Hepatocyte (in vitro differentiated cells): Measurements from ENCODE around the gene GPC3. TPM values are rescaled to one million over a fixed set of nuclear protein-coding genes. Genes with fewer than 3 reads are reported as not detected.

Experiments
- DNase-seq: peaks from one replicate; pipeline ENCODE4 v3.0.0-alpha.2; 2016; ENCODE audit warnings: low spot score
- H2AFZ ChIP-seq: fragments of 200-600 bp; sonication (generic); 2 replicates; pipeline ENCODE4 v1.6.0; 2016; ENCODE audit warnings: antibody characterized with exemption, mild to moderate bottlenecking
- H3K27ac ChIP-seq: fragments of 200-600 bp; sonication (generic); 2 replicates; pipeline ENCODE4 v1.5.1; 2016; ENCODE audit warnings: mild to moderate bottlenecking
- H3K27me3 ChIP-seq: fragments of 200-600 bp; sonication (generic); 2 replicates; pipeline ENCODE4 v1.6.1; 2016
- H3K36me3 ChIP-seq: fragments of 200-600 bp; sonication (generic); replicated peaks from 2 replicates; pipeline ENCODE4 v1.5.1; 2016; ENCODE audit warnings: low read depth; ENCODE audit not compliant: insufficient read depth
- H3K4me1 ChIP-seq: fragments of 200-600 bp; sonication (generic); 2 replicates; pipeline ENCODE4 v1.5.1; 2016; ENCODE audit warnings: mild to moderate bottlenecking, moderate library complexity; ENCODE audit not compliant: insufficient read depth
- H3K4me2 ChIP-seq: fragments of 200-600 bp; sonication (generic); 2 replicates; pipeline ENCODE4 v1.6.0; 2016
- H3K4me3 ChIP-seq: fragments of 200-600 bp; sonication (generic); 2 replicates; pipeline ENCODE4 v1.5.1; 2016; ENCODE audit warnings: mild to moderate bottlenecking
- H3K79me2 ChIP-seq: fragments of 200-600 bp; sonication (generic); 2 replicates; pipeline ENCODE4 v1.6.0; 2017; ENCODE audit warnings: mild to moderate bottlenecking
- H3K9me2 ChIP-seq: fragments of 200-600 bp; sonication (generic); replicated peaks from 2 replicates; pipeline ENCODE4 v1.6.0; 2017; ENCODE audit warnings: mild to moderate bottlenecking; ENCODE audit not compliant: insufficient read depth
- H3K9me3 ChIP-seq: fragments of 200-600 bp; sonication (generic); 2 replicates; pipeline ENCODE4 v1.5.1; 2016; ENCODE audit warnings: low read depth, mild to moderate bottlenecking
- H4K20me1 ChIP-seq: fragments of 200-600 bp; sonication (generic); 2 replicates; pipeline ENCODE4 v1.6.0; 2016; ENCODE audit warnings: mild to moderate bottlenecking; ENCODE audit not compliant: insufficient read depth, poor library complexity, severe bottlenecking
- EZH2 ChIP-seq: fragments of 200-600 bp; sonication (generic); IDR thresholded peaks from 2 replicates; pipeline ENCODE4 v1.6.1; 2016; ENCODE audit warnings: antibody characterized with exemption, mild to moderate bottlenecking, borderline replicate concordance
- EZH2phosphoT487 ChIP-seq: fragments of 200-600 bp; sonication (generic); IDR thresholded peaks from one replicate; pipeline ENCODE4 v1.6.1; 2018; ENCODE audit warnings: antibody characterized with exemption, mild to moderate bottlenecking, low read depth, moderate library complexity; ENCODE audit not compliant: unreplicated experiment, severe bottlenecking
- WGBS: methylation state at CpG from one replicate; pipeline ENCODE4 v1.1.6; 2016; ENCODE audit warnings: low lambda C conversion rate; ENCODE audit errors: missing lambda C conversion rate; 5-methylcytosine and 5-hydroxymethylcytosine counted together
- polyA plus RNA-seq: library from polyadenylated mRNA; unstranded; fragments of >200 nt; fragmentation: Nextera tagmentation; extraction: Ambion mirVana; gene quantifications from 2 replicates; pipeline ENCODE4 v1.2.1, GENCODE V29; 2016
- total RNA-seq: library from RNA; depleted of rRNA; stranded (reverse); fragments of >200 nt; gene quantifications from 2 replicates; pipeline ENCODE4 v1.2.3, GENCODE V29; 2014
- TF ChIP-seq, protein P1 (sequence below): fragments of 200-600 bp; sonication (generic); IDR thresholded peaks from 2 replicates; pipeline ENCODE4 v1.5.1; 2016; ENCODE audit warnings: antibody characterized with exemption, mild to moderate bottlenecking; ENCODE audit not compliant: poor library complexity

GPC3 gene
- total and polyA plus RNA-seq, 2 experiments from 2014 or later: 789 to 860 TPM

DNA sequence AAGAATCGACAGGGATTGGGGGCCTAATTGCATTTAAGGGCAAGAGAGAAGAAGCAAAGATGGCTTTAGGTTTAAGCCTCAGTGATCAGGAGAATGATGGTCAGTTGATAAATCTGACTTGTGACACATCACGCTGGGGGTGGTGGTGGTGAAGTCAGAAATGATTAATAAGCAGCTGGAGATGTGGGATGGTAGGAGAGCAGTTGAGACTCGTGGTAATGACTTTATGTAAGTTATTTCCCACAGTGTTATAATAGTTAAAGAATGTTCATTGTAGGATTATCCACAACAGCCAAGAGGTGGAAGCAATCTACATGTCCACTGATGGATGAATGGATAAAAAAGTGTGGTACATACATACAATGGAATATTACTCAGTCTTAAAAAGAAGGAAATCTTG is 391.2 kb downstream of the GPC3 start:
- Histone ChIP-seq H3K9me2 (no peaks in the 10 kb centered on the region), H4K20me1 (no peaks in the 10 kb centered on the region), H3K79me2 (no peaks in the 10 kb centered on the region), H3K36me3 (no peaks in the 10 kb centered on the region), H3K4me2 (no peak overlapping the region), H3K9me3 (no peaks in the 10 kb centered on the region), H3K27me3 (no peaks in the 10 kb centered on the region), H3K4me3 (no peak overlapping the region), H3K27ac (no peak overlapping the region), H2AFZ (no peak overlapping the region), H3K4me1 (no peaks in the 10 kb centered on the region)
- DNase-seq: no peak
- WGBS: 77% methylated on average over 3 of the region's 3 CpGs
- TF ChIP-seq, protein P1, sequence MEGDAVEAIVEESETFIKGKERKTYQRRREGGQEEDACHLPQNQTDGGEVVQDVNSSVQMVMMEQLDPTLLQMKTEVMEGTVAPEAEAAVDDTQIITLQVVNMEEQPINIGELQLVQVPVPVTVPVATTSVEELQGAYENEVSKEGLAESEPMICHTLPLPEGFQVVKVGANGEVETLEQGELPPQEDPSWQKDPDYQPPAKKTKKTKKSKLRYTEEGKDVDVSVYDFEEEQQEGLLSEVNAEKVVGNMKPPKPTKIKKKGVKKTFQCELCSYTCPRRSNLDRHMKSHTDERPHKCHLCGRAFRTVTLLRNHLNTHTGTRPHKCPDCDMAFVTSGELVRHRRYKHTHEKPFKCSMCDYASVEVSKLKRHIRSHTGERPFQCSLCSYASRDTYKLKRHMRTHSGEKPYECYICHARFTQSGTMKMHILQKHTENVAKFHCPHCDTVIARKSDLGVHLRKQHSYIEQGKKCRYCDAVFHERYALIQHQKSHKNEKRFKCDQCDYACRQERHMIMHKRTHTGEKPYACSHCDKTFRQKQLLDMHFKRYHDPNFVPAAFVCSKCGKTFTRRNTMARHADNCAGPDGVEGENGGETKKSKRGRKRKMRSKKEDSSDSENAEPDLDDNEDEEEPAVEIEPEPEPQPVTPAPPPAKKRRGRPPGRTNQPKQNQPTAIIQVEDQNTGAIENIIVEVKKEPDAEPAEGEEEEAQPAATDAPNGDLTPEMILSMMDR: no peak
- no peak for TF ChIP-seq EZH2
- TF ChIP-seq EZH2phosphoT487: no peak

DNA sequence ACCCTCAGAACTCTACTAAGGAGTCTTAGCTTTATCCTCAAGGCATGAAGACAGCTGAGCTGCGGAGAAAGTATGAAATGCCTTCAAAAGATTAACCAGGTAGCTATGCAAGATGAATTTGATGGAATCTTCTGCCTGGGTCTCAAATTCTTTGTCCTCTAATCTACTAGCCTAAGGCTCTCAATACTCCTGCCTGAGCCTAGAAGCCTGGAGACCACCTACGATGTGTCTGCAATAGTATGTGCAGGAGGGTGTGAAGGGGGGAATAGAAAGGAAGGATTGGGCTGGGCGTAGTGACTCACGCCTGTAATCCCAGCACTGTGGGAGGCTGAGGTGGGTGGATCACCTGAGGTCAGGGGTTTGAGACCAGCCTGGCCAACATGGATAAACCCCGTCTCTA is 391.9 kb downstream of the GPC3 start:
- Histone ChIP-seq H3K27ac (no peak overlapping the region), H3K4me3 (no peak overlapping the region), H3K4me2 (no peak overlapping the region), H2AFZ (no peak overlapping the region), H3K9me3 (no peaks in the 10 kb centered on the region), H3K4me1 (no peaks in the 10 kb centered on the region), H3K27me3 (no peaks in the 10 kb centered on the region), H3K9me2 (no peaks in the 10 kb centered on the region), H3K79me2 (no peaks in the 10 kb centered on the region), H4K20me1 (no peaks in the 10 kb centered on the region), H3K36me3 (no peaks in the 10 kb centered on the region)
- 90% methylated on average over 5 of the region's 5 CpGs for WGBS
- TF ChIP-seq EZH2phosphoT487: no peak
- TF ChIP-seq, protein P1: no peak
- TF ChIP-seq EZH2: no peak
- no peak for DNase-seq

DNA sequence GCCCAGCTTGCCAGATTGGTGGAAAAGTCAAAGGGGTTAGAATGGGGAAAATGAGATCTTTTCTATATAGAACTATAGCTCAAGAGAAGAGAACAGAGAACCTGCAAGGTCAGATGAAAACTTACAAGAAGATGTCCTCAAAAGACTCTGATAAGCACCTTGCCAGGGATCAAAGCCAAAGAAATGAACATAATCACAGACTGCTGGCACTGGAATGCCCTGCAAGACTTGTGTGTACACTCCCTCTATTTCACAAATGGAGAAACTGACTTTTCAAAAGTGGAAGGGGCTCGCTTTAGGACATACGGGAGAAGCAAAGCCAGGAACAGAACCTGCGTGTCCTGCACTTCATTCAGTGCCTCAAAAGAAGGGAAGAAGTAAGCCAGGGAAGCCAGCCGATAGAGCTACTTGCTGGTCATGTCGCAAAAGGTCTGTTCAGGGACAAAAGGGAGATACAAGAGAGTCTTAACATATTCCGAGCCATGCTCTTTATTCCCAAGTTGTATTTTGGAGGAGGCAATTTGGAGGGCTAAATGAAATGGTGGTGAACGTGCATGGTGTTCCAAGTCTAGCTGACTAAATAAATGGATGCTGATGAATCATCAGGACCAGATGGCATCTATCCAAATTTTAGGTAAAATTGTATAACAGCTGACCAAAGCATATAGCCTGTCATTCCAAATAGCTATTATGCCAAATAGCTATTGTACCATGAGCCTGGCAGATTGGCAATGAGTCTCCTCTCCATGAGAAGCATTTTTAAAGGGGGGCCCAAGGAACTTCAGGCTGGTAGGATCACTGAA is 394.5 kb downstream of the GPC3 start:
- WGBS: 74% methylated on average over 7 of the region's 7 CpGs

More for the DNA sequence above, 394.5 kb downstream of the GPC3 start:
- H3K4me1 ChIP-seq: no peaks in the 10 kb centered on the region
- no peaks in the 10 kb centered on the region for H4K20me1 ChIP-seq
- no peak overlapping the region for H3K4me2 ChIP-seq
- DNase-seq: no peak
- H3K79me2 ChIP-seq: no peaks in the 10 kb centered on the region
- no peak overlapping the region for H2AFZ ChIP-seq
- H3K4me3 ChIP-seq: no peak overlapping the region
- H3K9me2 ChIP-seq: no peaks in the 10 kb centered on the region
- no peaks in the 10 kb centered on the region for H3K9me3 ChIP-seq
- TF ChIP-seq, protein P1: no peak
- TF ChIP-seq EZH2 (no peak), EZH2phosphoT487 (no peak)
- no peak overlapping the region for H3K27ac ChIP-seq
- H3K36me3 ChIP-seq: no peaks in the 10 kb centered on the region
- H3K27me3 ChIP-seq: no peaks in the 10 kb centered on the region
